MCF 10A (cell line): ENCODE results near the gene HOXC4. TPM values are rescaled to one million over a fixed set of nuclear protein-coding genes. Genes with fewer than 3 reads are reported as not detected.
"Not testable (repeated sequence)": the region's sequence is repeated elsewhere in the genome, so short reads cannot be mapped to it uniquely, and the experiment has no call there.

ENCODE experiments used
- BruUV-seq: library from RNA; stranded (reverse); fragments of 400-500 nt; replicated peaks from 2 replicates; lab custom pipeline; 2021; lab: Mats Ljungman, UMichigan
- CTCF ChIA-PET: fragments of 300-600 bp; sonication (Branson Sonifier 250); formaldehyde crosslinking; extraction: SDS; loops from one replicate; lab custom pipeline; 2021; ENCODE audit warnings: antibody characterized with exemption, inconsistent platforms; lab: Yijun Ruan, JAX
- POLR2A ChIA-PET: fragments of 300-600, 350-650 bp; sonication (Branson Sonifier 250); formaldehyde crosslinking; extraction: SDS; loops from one replicate; lab custom pipeline; 2020; ENCODE audit warnings: antibody characterized with exemption, inconsistent platforms; lab: Yijun Ruan, JAX
- DNase-seq: peaks from one replicate; pipeline ENCODE4 v3.0.0-alpha.2; 2018; ENCODE audit not compliant: unreplicated experiment
- H3K27ac Mint-ChIP-seq: one replicate; pipeline ENCODE4 v1.8.0; 2022; ENCODE audit warnings: mild to moderate bottlenecking, low read depth, mixed read lengths; ENCODE audit not compliant: unreplicated experiment
- H3K27me3 Mint-ChIP-seq: one replicate; pipeline ENCODE4 v1.8.0; 2022; ENCODE audit warnings: mixed read lengths; ENCODE audit not compliant: insufficient read depth, unreplicated experiment
- H3K36me3 Mint-ChIP-seq: one replicate; pipeline ENCODE4 v1.8.0; 2022; ENCODE audit warnings: mild to moderate bottlenecking, moderate library complexity, mixed read lengths; ENCODE audit not compliant: insufficient read depth, unreplicated experiment
- H3K4me1 Mint-ChIP-seq: one replicate; pipeline ENCODE4 v1.8.0; 2022; ENCODE audit warnings: mixed read lengths; ENCODE audit not compliant: insufficient read depth, unreplicated experiment
- H3K4me3 Mint-ChIP-seq: one replicate; pipeline ENCODE4 v1.8.0; 2022; ENCODE audit warnings: mild to moderate bottlenecking, moderate library complexity, mixed read lengths; ENCODE audit not compliant: unreplicated experiment
- H3K9me3 Mint-ChIP-seq: one replicate; pipeline ENCODE4 v1.8.0; 2022; ENCODE audit warnings: mixed read lengths; ENCODE audit not compliant: unreplicated experiment
- CTCF ChIP-seq: fragments of 200-600 bp; IDR thresholded peaks from one replicate; pipeline ENCODE4 v1.8.0; 2022; ENCODE audit warnings: antibody characterized with exemption, mild to moderate bottlenecking; ENCODE audit not compliant: unreplicated experiment
- intact Hi-C: fragments of 100-400 bp; cut with micrococcal nuclease; formaldehyde crosslinking; loops from 2 replicates; pipeline ENCODE4 v1.14.1; 2022
- total RNA-seq: library from RNA; stranded (reverse); gene quantifications from 2 replicates; pipeline ENCODE4 v1.2.3, GENCODE V29; 2022

HOXC4 gene
- total RNA-seq, 1 experiment from 2014 or later: 1.7 TPM

DNA sequence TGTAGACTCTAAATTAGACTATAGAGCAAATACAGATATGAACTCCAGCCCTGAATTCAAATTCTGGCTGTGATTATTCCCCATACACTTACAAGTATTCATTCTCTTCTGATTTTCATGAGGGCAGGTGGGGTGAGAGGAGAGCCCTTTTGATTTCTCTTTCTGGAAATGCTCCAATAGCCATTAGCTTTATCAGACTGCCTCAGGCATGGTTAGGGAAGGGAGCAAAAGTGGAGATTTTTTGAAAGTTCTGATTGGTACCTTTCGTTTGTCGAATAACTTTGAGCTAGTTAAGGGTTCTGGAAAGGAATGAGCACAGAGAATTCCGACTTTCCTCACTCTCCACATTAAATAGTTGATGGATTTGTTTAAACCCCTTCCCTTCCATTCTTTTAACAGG lies 13.0 kb upstream of the HOXC4 start:
- CTCF ChIA-PET: interaction anchor here (1.4 to 1.6 kb wide), 3 partner anchors 8 to 167 kb away, joined by 3 to 16 read pairs (median 6); partner anchors contain the start of gene HOXC5
- intact Hi-C loops: no loop called here
- H3K9me3 Mint-ChIP-seq: no peaks in the 10 kb centered on the region
- H3K27ac Mint-ChIP-seq: no peak overlapping the region
- H3K36me3 Mint-ChIP-seq: no peaks in the 10 kb centered on the region
- H3K4me3 Mint-ChIP-seq: no peak overlapping the region
- H3K4me1 Mint-ChIP-seq: peaks cover 6% of the 10 kb centered on the region
- no peaks in the 10 kb centered on the region for H3K27me3 Mint-ChIP-seq
- no peak for TF ChIP-seq CTCF
- DNase-seq: no peak
- POLR2A ChIA-PET: no interaction called here
- BruUV-seq: no TSS peak

- ChIA-PET CTCF (interaction anchor here (0.6 to 1.6 kb wide), 5 partner anchors 9 to 208 kb away, joined by 3 to 16 read pairs (median 3); partner anchors contain the start of gene HOXC5), POLR2A (interaction anchor here (0.9 kb wide), 1 partner anchor 10 kb away, joined by 4 read pairs; no protein-coding TSS in a partner anchor)
- no peaks in the 10 kb centered on the region for H3K9me3 Mint-ChIP-seq
- H3K27ac Mint-ChIP-seq: no peak overlapping the region
- intact Hi-C loops: no loop called here
- no peak for TF ChIP-seq CTCF
- no peaks in the 10 kb centered on the region for H3K36me3 Mint-ChIP-seq
- H3K27me3 Mint-ChIP-seq: no peaks in the 10 kb centered on the region
- peaks cover 6% of the 10 kb centered on the region for H3K4me1 Mint-ChIP-seq
- no TSS peak for BruUV-seq
- no peak for DNase-seq
- no peak overlapping the region for H3K4me3 Mint-ChIP-seq
Measured at GRCh38 chr12:54041097-54041690, 12.4 kb upstream of the HOXC4 start.

- H3K4me1 Mint-ChIP-seq, H3K27ac Mint-ChIP-seq, H3K36me3 Mint-ChIP-seq, H3K4me3 Mint-ChIP-seq, H3K9me3 Mint-ChIP-seq, BruUV-seq, DNase-seq, intact Hi-C loops, H3K27me3 Mint-ChIP-seq: not testable (repeated sequence)
- CTCF ChIA-PET: interaction anchor here (1.4 to 1.5 kb wide), 2 partner anchors 9 to 150 kb away, joined by 6 to 16 read pairs; partner anchors contain the start of gene HOXC5
- POLR2A ChIA-PET: interaction anchor here (0.9 kb wide), 1 partner anchor 9 kb away, joined by 4 read pairs; no protein-coding TSS in a partner anchor
Measured at GRCh38 chr12:54042033-54042432, 11.6 kb upstream of the HOXC4 start.

- DNase-seq: no peak
- no peak overlapping the region for H3K27ac Mint-ChIP-seq
- intact Hi-C loops: no loop called here
- H3K9me3 Mint-ChIP-seq: no peaks in the 10 kb centered on the region
- TF ChIP-seq CTCF: no peak
- ChIA-PET POLR2A (interaction anchor here (0.7 kb wide), 1 partner anchor 28 kb away, joined by 3 read pairs; no protein-coding TSS in a partner anchor), CTCF (interaction anchor here (0.7 to 3.0 kb wide), 3 partner anchors 11 to 171 kb away, joined by 3 to 15 read pairs (median 4); partner anchors contain the start of gene HOXC5)
- H3K36me3 Mint-ChIP-seq: no peaks in the 10 kb centered on the region
- H3K4me3 Mint-ChIP-seq: no peak overlapping the region
- H3K4me1 Mint-ChIP-seq: no peaks in the 10 kb centered on the region
- H3K27me3 Mint-ChIP-seq: no peaks in the 10 kb centered on the region
- no TSS peak for BruUV-seq
Measured at GRCh38 chr12:54042970-54043853, 10.4 kb upstream of the HOXC4 start.
